Sigmoid colon (tissue), 4 donors: Measurements from ENCODE around the gene SEC14L6.

ENCODE experiments used
- CTCF ChIP-seq, 4 experiments: fragments of 450-650 bp in 3 of 4; fragments of 200-600 bp in 1 of 4; IDR thresholded peaks; one replicate each; pipeline ENCODE4 v1.5.1; 2016 to 2019; ENCODE audit warnings: antibody characterized with exemption in 4 of 4, mild to moderate bottlenecking in 3 of 4, moderate library complexity in 2 of 4
- EP300 ChIP-seq, 4 donors: sonication (generic); formaldehyde crosslinking; IDR thresholded peaks; one replicate each; pipeline ENCODE4 v1.6.1; 2017; ENCODE audit warnings: antibody characterized with exemption in 4 of 4
- POLR2A ChIP-seq, 2 donors: fragments of 450-650 bp; IDR thresholded peaks; one replicate each; pipeline ENCODE4 v1.6.1; 2016; ENCODE audit warnings: antibody characterized with exemption in 2 of 2, mild to moderate bottlenecking in 2 of 2, moderate library complexity in 2 of 2
- POLR2AphosphoS5 ChIP-seq, 4 donors: sonication (generic); formaldehyde crosslinking; IDR thresholded peaks; one replicate each; pipeline ENCODE4 v1.6.1; 2017; ENCODE audit warnings: antibody characterized with exemption in 4 of 4

DNA sequence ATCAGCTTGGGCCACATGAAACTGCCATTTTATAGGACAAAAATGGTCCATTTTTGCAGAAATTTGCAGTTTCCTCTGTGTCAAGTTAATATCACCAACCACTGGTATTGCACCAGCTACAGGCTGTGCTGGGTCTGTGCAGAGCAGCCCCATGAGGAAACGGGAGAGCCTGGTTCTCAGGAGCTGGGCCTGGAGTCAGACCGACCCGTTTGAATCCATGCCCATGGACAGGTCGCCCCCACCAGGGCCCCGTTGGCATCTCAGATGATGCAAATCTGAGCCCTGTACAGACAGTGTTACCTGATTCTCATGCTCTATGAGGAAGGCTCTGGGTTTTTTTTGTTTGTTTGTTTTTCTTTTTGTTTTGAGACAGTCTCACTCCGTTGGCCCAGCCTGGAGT is 9.8 kb upstream of the SEC14L6 start:
- TF ChIP-seq CTCF (IDR thresholded peaks at IDR 0.05) (no peak), POLR2A (IDR thresholded peaks at IDR 0.05) (no peak), EP300 (IDR thresholded peaks at IDR 0.05) (no peak), POLR2AphosphoS5 (IDR thresholded peaks at IDR 0.05) (no peak)
